Measurements from ENCODE around the gene TXNDC17.

DNA sequence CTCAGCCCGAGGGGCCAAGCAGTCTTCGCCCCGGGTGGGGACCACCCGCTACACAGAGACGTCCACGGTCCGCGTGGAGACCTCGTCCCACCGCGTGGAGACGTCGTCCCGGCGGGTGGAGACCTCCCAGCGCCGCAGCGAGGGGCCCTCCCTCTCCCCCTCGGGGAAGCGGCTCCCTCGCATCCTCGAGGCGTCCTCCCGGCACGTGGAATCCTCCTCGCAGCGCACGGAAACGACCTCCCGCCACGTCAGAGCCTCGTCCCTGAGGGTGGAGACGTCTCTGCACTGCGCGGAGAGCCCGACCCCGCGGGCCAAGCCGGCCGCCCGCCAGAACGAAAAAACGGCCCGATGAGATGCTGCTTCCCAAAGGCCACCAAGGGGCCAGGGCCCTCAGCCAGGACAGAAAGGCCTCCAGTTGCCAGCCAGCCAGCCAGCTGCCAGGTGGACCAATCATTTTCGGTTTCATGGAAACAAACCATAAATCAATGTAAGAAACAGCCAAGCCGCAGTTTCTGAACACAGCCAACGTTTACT is 11.1 kb downstream of the TXNDC17 start:
- TF ChIP-seq, protein P1, sequence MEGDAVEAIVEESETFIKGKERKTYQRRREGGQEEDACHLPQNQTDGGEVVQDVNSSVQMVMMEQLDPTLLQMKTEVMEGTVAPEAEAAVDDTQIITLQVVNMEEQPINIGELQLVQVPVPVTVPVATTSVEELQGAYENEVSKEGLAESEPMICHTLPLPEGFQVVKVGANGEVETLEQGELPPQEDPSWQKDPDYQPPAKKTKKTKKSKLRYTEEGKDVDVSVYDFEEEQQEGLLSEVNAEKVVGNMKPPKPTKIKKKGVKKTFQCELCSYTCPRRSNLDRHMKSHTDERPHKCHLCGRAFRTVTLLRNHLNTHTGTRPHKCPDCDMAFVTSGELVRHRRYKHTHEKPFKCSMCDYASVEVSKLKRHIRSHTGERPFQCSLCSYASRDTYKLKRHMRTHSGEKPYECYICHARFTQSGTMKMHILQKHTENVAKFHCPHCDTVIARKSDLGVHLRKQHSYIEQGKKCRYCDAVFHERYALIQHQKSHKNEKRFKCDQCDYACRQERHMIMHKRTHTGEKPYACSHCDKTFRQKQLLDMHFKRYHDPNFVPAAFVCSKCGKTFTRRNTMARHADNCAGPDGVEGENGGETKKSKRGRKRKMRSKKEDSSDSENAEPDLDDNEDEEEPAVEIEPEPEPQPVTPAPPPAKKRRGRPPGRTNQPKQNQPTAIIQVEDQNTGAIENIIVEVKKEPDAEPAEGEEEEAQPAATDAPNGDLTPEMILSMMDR (IDR thresholded peaks at IDR 0.05): no peak
- TF ChIP-seq ZFX (IDR thresholded peaks at IDR 0.05; ENCODE audit: borderline replicate concordance): no peak
